Measurements from ENCODE around the gene LYAR. TPM values are rescaled to one million over a fixed set of nuclear protein-coding genes. Genes with fewer than 3 reads are reported as not detected.

Gene LYAR
- total and polyA plus RNA-seq, 2 donors (not counting 3 experiments of a cell fraction or from before 2014, with no cell fraction given), result 4.2 to 24.6 TPM

- Histone ChIP-seq H3K9ac (replicated peaks; ENCODE audit: extremely low read depth, insufficient read depth, low read length) (no peak overlapping the region), H2AFZ (ENCODE audit: low read depth, low read length) (no peak overlapping the region), H3K9me1 (replicated peaks; ENCODE audit: control insufficient read depth, extremely low read depth, insufficient read depth, low read length) (no peaks in the 10 kb centered on the region), H3K27ac (ENCODE audit: insufficient read depth, low read depth, low read length) (no peak overlapping the region), H3K27me3 (ENCODE audit: control insufficient read depth in 2 of 2, insufficient read depth in 2 of 2, low read length in 2 of 2) (no peaks in the 10 kb centered on the region), H3K9me3 (replicated peaks; ENCODE audit: control insufficient read depth, insufficient read depth, low read length) (no peaks in the 10 kb centered on the region), H3K4me1 (ENCODE audit: control insufficient read depth, extremely low read depth, insufficient read depth, low read length) (no peaks in the 10 kb centered on the region), H3K79me2 (ENCODE audit: control insufficient read depth, insufficient read depth, low read length) (no peaks in the 10 kb centered on the region), H3K36me3 (ENCODE audit: control insufficient read depth in 2 of 2, extremely low read depth in 1 of 2, insufficient read depth in 2 of 2, low read length in 2 of 2) (no peaks in the 10 kb centered on the region), H4K20me1 (replicated peaks; ENCODE audit: control insufficient read depth, extremely low read depth, insufficient read depth, low read length) (no peaks in the 10 kb centered on the region), H3K4me3 (replicated peaks in 1 of 3; ENCODE audit: insufficient read depth in 1 of 3, low read depth in 1 of 3, low read length in 3 of 3) (no peak overlapping the region), H3K4me2 (ENCODE audit: insufficient read depth, low read length) (no peak overlapping the region)
- dilution Hi-C loops (cut with MboI; ENCODE audit: extremely low pct_ligation_motif_present, low sequenced_read_pairs) (no loop called here), intact Hi-C loops (cut with micrococcal nuclease) (no loop called here)
- TF ChIP-seq JUN (IDR thresholded peaks at IDR 0.05; ENCODE audit: borderline replicate concordance, insufficient read depth, insufficient read length, low read depth) (no peak), EZH2 (IDR thresholded peaks at IDR 0.05; ENCODE audit: borderline replicate concordance, low read depth, low read length, severe bottlenecking) (no peak), POLR2A (IDR thresholded peaks at IDR 0.05; ENCODE audit: low read depth, low read length) (no peak), FOS (IDR thresholded peaks at IDR 0.05; ENCODE audit: borderline replicate concordance, insufficient read depth, low read length) (no peak), GATA2 (IDR thresholded peaks at IDR 0.05; ENCODE audit: insufficient read depth, insufficient read length, low read depth, low read length) (no peak), POLR2AphosphoS5 (IDR thresholded peaks at IDR 0.05; ENCODE audit: insufficient read depth, low read depth, low read length) (no peak), MYC (IDR thresholded peaks at IDR 0.05; ENCODE audit: low read depth, low read length) (no peak)
- TF ChIP-seq, protein P1, sequence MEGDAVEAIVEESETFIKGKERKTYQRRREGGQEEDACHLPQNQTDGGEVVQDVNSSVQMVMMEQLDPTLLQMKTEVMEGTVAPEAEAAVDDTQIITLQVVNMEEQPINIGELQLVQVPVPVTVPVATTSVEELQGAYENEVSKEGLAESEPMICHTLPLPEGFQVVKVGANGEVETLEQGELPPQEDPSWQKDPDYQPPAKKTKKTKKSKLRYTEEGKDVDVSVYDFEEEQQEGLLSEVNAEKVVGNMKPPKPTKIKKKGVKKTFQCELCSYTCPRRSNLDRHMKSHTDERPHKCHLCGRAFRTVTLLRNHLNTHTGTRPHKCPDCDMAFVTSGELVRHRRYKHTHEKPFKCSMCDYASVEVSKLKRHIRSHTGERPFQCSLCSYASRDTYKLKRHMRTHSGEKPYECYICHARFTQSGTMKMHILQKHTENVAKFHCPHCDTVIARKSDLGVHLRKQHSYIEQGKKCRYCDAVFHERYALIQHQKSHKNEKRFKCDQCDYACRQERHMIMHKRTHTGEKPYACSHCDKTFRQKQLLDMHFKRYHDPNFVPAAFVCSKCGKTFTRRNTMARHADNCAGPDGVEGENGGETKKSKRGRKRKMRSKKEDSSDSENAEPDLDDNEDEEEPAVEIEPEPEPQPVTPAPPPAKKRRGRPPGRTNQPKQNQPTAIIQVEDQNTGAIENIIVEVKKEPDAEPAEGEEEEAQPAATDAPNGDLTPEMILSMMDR (IDR thresholded peaks at IDR 0.05; ENCODE audit: extremely low read depth in 1 of 2, insufficient read depth in 1 of 2, low read depth in 1 of 2, low read length in 2 of 2), result no peak
- TF ChIP-seq, protein P2, sequence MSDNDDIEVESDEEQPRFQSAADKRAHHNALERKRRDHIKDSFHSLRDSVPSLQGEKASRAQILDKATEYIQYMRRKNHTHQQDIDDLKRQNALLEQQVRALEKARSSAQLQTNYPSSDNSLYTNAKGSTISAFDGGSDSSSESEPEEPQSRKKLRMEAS (IDR thresholded peaks at IDR 0.05; ENCODE audit: insufficient read depth, insufficient read length), result no peak
- CTCF ChIA-PET, result interaction anchor here (0.6 to 1.8 kb wide), 4 partner anchors 11 to 79 kb away, joined by 3 to 7 read pairs (median 4); no protein-coding TSS in a partner anchor
- no TSS peak for BruUV-seq (replicated peaks)
- FAIRE-seq, result no peak
- no peak for DNase-seq (ENCODE audit: low read depth, low spot score)
- POLR2A ChIA-PET, result no interaction called here
These were observed 40.8 kb upstream of the LYAR start for GRCh38 chr4:4330794-4331193.
